Left ventricle myocardium inferior (tissue), 1 donor: ENCODE data around the gene TMEM8B. TPM values are rescaled to one million over a fixed set of nuclear protein-coding genes. Genes with fewer than 3 reads are reported as not detected.
A peak's percentile ranks its signal among the peaks of the same experiment; 100 is the strongest.
"Not testable (repeated sequence)": the region's sequence is repeated elsewhere in the genome, so short reads cannot be mapped to it uniquely, and the experiment has no call there.

ENCODE experiments used
- DNase-seq: peaks from one replicate; pipeline ENCODE4 v3.0.0-alpha.2; 2020
- H3K27ac ChIP-seq: fragments of 200-600 bp; replicated peaks from 2 replicates; pipeline ENCODE4 v1.8.0; 2021
- H3K27me3 ChIP-seq: fragments of 200-600 bp; 2 replicates; pipeline ENCODE4 v1.8.0; 2021; ENCODE audit warnings: low read depth
- H3K36me3 ChIP-seq: fragments of 200-600 bp; 2 replicates; pipeline ENCODE4 v1.8.0; 2021
- H3K4me1 ChIP-seq: fragments of 200-600 bp; 2 replicates; pipeline ENCODE4 v1.8.0; 2021
- H3K4me3 ChIP-seq: fragments of 200-600 bp; 2 replicates; pipeline ENCODE4 v1.8.0; 2021; ENCODE audit warnings: mild to moderate bottlenecking, moderate library complexity
- H3K9me3 ChIP-seq: fragments of 200-600 bp; replicated peaks from 2 replicates; pipeline ENCODE4 v1.8.0; 2021
- CTCF ChIP-seq: fragments of 200-600 bp; IDR thresholded peaks from 2 replicates; pipeline ENCODE4 v1.8.0; 2021; ENCODE audit warnings: antibody characterized with exemption, mild to moderate bottlenecking, borderline replicate concordance
- intact Hi-C: fragments of 100-400 bp; cut with micrococcal nuclease; formaldehyde crosslinking; loops from one replicate; pipeline ENCODE4 v1.11.0; 2022
- total RNA-seq: library from RNA; stranded (reverse); fragmentation: NEBNext Ultra II Directional; extraction: Animal tissue kit (Norgen Biotek cat#: 25700); gene quantifications from one replicate; pipeline ENCODE4 v1.2.1, GENCODE V29; 2021
- donor health status: DM: no; HTN: yes; CAD: no; lungs with severe emphysema.

Gene TMEM8B
- total RNA-seq, 1 donor from 2014 or later: 17.5 TPM

GRCh38 chr9:35870351-35870923 is 41.4 kb downstream of the TMEM8B start, which contains the start of gene OR13J1:
Gene OR13J1, minus strand, starts transcription at chr9:35870401. Its CDS starts 0 bp downstream, at chr9:35870401.
- no peaks in the 10 kb centered on the region for H3K9me3 ChIP-seq
- H3K27me3 ChIP-seq: peaks cover 19% of the 10 kb centered on the region
- H3K36me3 ChIP-seq: no peaks in the 10 kb centered on the region
- no peak for TF ChIP-seq CTCF
- H3K4me1 ChIP-seq: no peaks in the 10 kb centered on the region
- no peak within 1 kb of the TSS for H3K4me3 ChIP-seq
- no peak within 1 kb of the TSS for H3K27ac ChIP-seq
- DNase-seq: no peak
- intact Hi-C loops: no loop called here

- Histone ChIP-seq H3K27me3 (peaks cover 19% of the 10 kb centered on the region), H3K9me3 (peaks cover 6% of the 10 kb centered on the region), H3K4me3 (no peak overlapping the region), H3K4me1 (no peaks in the 10 kb centered on the region), H3K36me3 (no peaks in the 10 kb centered on the region), H3K27ac (no peak overlapping the region)
- intact Hi-C loops: no loop called here
- no peak for DNase-seq
- TF ChIP-seq CTCF: no peak
Measured at GRCh38 chr9:35871545-35871944, 42.5 kb downstream of the TMEM8B start.

GRCh38 chr9:35872505-35872904 is 43.5 kb downstream of the TMEM8B start:
- no peak for TF ChIP-seq CTCF
- intact Hi-C loops: no loop called here
- H3K36me3 ChIP-seq: no peaks in the 10 kb centered on the region
- H3K9me3 ChIP-seq: peaks cover 16% of the 10 kb centered on the region
- DNase-seq: no peak
- H3K27ac ChIP-seq: no peak overlapping the region
- H3K4me1 ChIP-seq: no peaks in the 10 kb centered on the region
- H3K4me3 ChIP-seq: no peak overlapping the region
- peaks cover 19% of the 10 kb centered on the region for H3K27me3 ChIP-seq

GRCh38 chr9:35882263-35882848 is 53.3 kb downstream of the TMEM8B start:
- Histone ChIP-seq H3K36me3 (no peaks in the 10 kb centered on the region), H3K4me1 (no peaks in the 10 kb centered on the region), H3K27me3 (no peaks in the 10 kb centered on the region), H3K27ac (no peak overlapping the region), H3K9me3 (peaks cover 5% of the 10 kb centered on the region), H3K4me3 (no peak overlapping the region)
- intact Hi-C loops: loop anchor here (2.0 kb wide), 1 partner anchor 94 kb away; no protein-coding TSS in a partner anchor
- peak; percentile 85 for DNase-seq
- peak; percentile 99 for TF ChIP-seq CTCF

GRCh38 chr9:35882996-35883395 is 54.0 kb downstream of the TMEM8B start:
- H3K27ac ChIP-seq: no peak overlapping the region
- no peak for TF ChIP-seq CTCF
- DNase-seq: no peak
- no peak overlapping the region for H3K4me3 ChIP-seq
- no peaks in the 10 kb centered on the region for H3K9me3 ChIP-seq
- H3K27me3 ChIP-seq: no peaks in the 10 kb centered on the region
- H3K36me3 ChIP-seq: no peaks in the 10 kb centered on the region
- intact Hi-C loops: loop anchor here (2.0 kb wide), 1 partner anchor 94 kb away; no protein-coding TSS in a partner anchor
- no peaks in the 10 kb centered on the region for H3K4me1 ChIP-seq

GRCh38 chr9:35884908-35885307 is 55.9 kb downstream of the TMEM8B start:
- DNase-seq, H3K9me3 ChIP-seq, H3K4me3 ChIP-seq, H3K36me3 ChIP-seq, intact Hi-C loops, H3K4me1 ChIP-seq, H3K27me3 ChIP-seq, H3K27ac ChIP-seq: not testable (repeated sequence)
